Endothelial cell of umbilical vein (primary cell): ENCODE measurements around the gene EXOSC9. TPM values are rescaled to one million over a fixed set of nuclear protein-coding genes. Genes with fewer than 3 reads are reported as not detected.

Experiments used
- BruUV-seq: library from RNA; stranded (reverse); fragments of 400-500 nt; replicated peaks from 2 replicates; lab custom pipeline; 2021; lab: Mats Ljungman, UMichigan
- CTCF ChIA-PET: fragments of 300-600, 350-600 bp; sonication (Branson Sonifier 250); formaldehyde crosslinking; loops from one replicate; lab custom pipeline; 2021; ENCODE audit warnings: antibody characterized with exemption, inconsistent platforms; lab: Charles Lee
- POLR2A ChIA-PET: fragments of 300-600, 350-600 bp; sonication (Branson Sonifier 250); formaldehyde crosslinking; loops from one replicate; lab custom pipeline; 2021; ENCODE audit warnings: antibody characterized with exemption, inconsistent platforms; lab: Charles Lee
- DNase-seq: peaks from one replicate; pipeline ENCODE4 v3.0.0-alpha.2; 2011; ENCODE audit warnings: low read depth, low spot score
- FAIRE-seq: peaks from 2 replicates; lab custom pipeline; 2011; peaks lifted over from hg19 to GRCh38; lab: Jason Lieb, UNC
- H2AFZ ChIP-seq: 2 replicates; pipeline ENCODE4 v1.6.0; 2012; ENCODE audit warnings: low read depth, low read length, control low read depth, inconsistent platforms
- H3K27ac ChIP-seq: 2 replicates; pipeline ENCODE4 v1.5.1; 2011; ENCODE audit warnings: low read depth, mild to moderate bottlenecking, control low read depth, low read length, moderate library complexity; ENCODE audit not compliant: insufficient read depth
- H3K27me3 ChIP-seq, 2 experiments: 2 replicates each; pipeline versions ENCODE4 v1.6.0 to v1.6.1; 2011; ENCODE audit warnings: low read length in 2 of 2, mixed read lengths in 1 of 2; ENCODE audit not compliant: control insufficient read depth in 2 of 2, insufficient read depth in 2 of 2
- H3K36me3 ChIP-seq, 2 experiments: 2 replicates in 1 of 2; 3 replicates in 1 of 2; pipeline ENCODE4 v1.5.1; 2011; ENCODE audit warnings: low read length in 2 of 2, mild to moderate bottlenecking in 1 of 2, moderate library complexity in 1 of 2; ENCODE audit not compliant: control insufficient read depth in 2 of 2, insufficient read depth in 2 of 2; ENCODE audit errors: extremely low read depth in 1 of 2
- H3K4me1 ChIP-seq: 3 replicates; pipeline ENCODE4 v1.5.1; 2011; ENCODE audit warnings: mild to moderate bottlenecking, low read length; ENCODE audit not compliant: control insufficient read depth, insufficient read depth; ENCODE audit errors: extremely low read depth
- H3K4me2 ChIP-seq: 2 replicates; pipeline ENCODE4 v1.6.1; 2011; ENCODE audit warnings: low read length, control low read depth, mixed read lengths; ENCODE audit not compliant: insufficient read depth
- H3K4me3 ChIP-seq, 3 experiments: fragments of 200-600 bp in 1 of 3; sonication (generic), shearing (Covaris generic) in 1 of 3; replicated peaks in 1 of 3; 2 replicates each; pipeline ENCODE4 v1.5.1; 2011 to 2016; ENCODE audit warnings: control low read depth in 3 of 3, low read length in 3 of 3, mild to moderate bottlenecking in 2 of 3, inconsistent platforms in 1 of 3, low read depth in 1 of 3, moderate library complexity in 1 of 3; ENCODE audit not compliant: insufficient read depth in 1 of 3
- H3K79me2 ChIP-seq: 2 replicates; pipeline ENCODE4 v1.6.0; 2012; ENCODE audit warnings: low read length, inconsistent platforms; ENCODE audit not compliant: control insufficient read depth, insufficient read depth
- H3K9ac ChIP-seq: replicated peaks from 2 replicates; pipeline ENCODE3; 2011; ENCODE audit warnings: low read length, control low read depth; ENCODE audit not compliant: insufficient read depth; ENCODE audit errors: extremely low read depth
- H3K9me1 ChIP-seq: replicated peaks from 3 replicates; pipeline ENCODE4 v1.6.0; 2011; ENCODE audit warnings: mild to moderate bottlenecking, low read length; ENCODE audit not compliant: control insufficient read depth, insufficient read depth; ENCODE audit errors: extremely low read depth
- H3K9me3 ChIP-seq: replicated peaks from 2 replicates; pipeline ENCODE4 v1.5.1; 2012; ENCODE audit warnings: low read length, inconsistent platforms; ENCODE audit not compliant: control insufficient read depth, insufficient read depth
- H4K20me1 ChIP-seq: replicated peaks from 2 replicates; pipeline ENCODE3; 2011; ENCODE audit warnings: mild to moderate bottlenecking, low read length; ENCODE audit not compliant: control insufficient read depth, insufficient read depth; ENCODE audit errors: extremely low read depth
- CTCF ChIP-seq, 2 donors: IDR thresholded peaks; 1 replicate in 1 of 2; 2 replicates in 1 of 2; pipeline ENCODE4 v1.5.1; 2011; ENCODE audit warnings: low read length in 2 of 2, mild to moderate bottlenecking in 2 of 2, moderate library complexity in 2 of 2, control low read depth in 1 of 2, inconsistent platforms in 1 of 2, low read depth in 1 of 2; ENCODE audit not compliant: insufficient read depth in 1 of 2; ENCODE audit errors: extremely low read depth in 1 of 2
- EZH2 ChIP-seq: IDR thresholded peaks from 2 replicates; pipeline ENCODE4 v1.6.1; 2012; ENCODE audit warnings: borderline replicate concordance, low read depth, mild to moderate bottlenecking, moderate library complexity, low read length, inconsistent platforms; ENCODE audit not compliant: severe bottlenecking
- FOS ChIP-seq: IDR thresholded peaks from 2 replicates; pipeline ENCODE4 v1.6.1; 2011; ENCODE audit warnings: mild to moderate bottlenecking, low read length, moderate library complexity, borderline replicate concordance; ENCODE audit not compliant: insufficient read depth
- GATA2 ChIP-seq: IDR thresholded peaks from 2 replicates; pipeline ENCODE4 v1.7.0; 2011; ENCODE audit warnings: low read depth, mild to moderate bottlenecking, moderate library complexity, mixed read lengths, low read length; ENCODE audit not compliant: insufficient read length, insufficient read depth
- JUN ChIP-seq: IDR thresholded peaks from 2 replicates; pipeline ENCODE4 v1.6.1; 2011; ENCODE audit warnings: borderline replicate concordance, low read depth; ENCODE audit not compliant: insufficient read length, insufficient read depth
- MYC ChIP-seq: IDR thresholded peaks from one replicate; pipeline ENCODE4 v1.6.1; 2011; ENCODE audit warnings: mild to moderate bottlenecking, low read depth, low read length
- POLR2A ChIP-seq: IDR thresholded peaks from 2 replicates; pipeline ENCODE4 v1.6.1; 2012; ENCODE audit warnings: low read depth, mild to moderate bottlenecking, control low read depth, low read length
- POLR2AphosphoS5 ChIP-seq: IDR thresholded peaks from 2 replicates; pipeline ENCODE4 v1.6.1; 2012; ENCODE audit warnings: low read depth, mild to moderate bottlenecking, control low read depth, low read length, moderate library complexity; ENCODE audit not compliant: insufficient read depth
- dilution Hi-C: fragments of 300-500 bp; cut with MboI; formaldehyde crosslinking; loops from one replicate; pipeline ENCODE4 v1.15.0; 2019; ENCODE audit warnings: low sequenced_read_pairs; ENCODE audit not compliant: extremely low pct_ligation_motif_present
- intact Hi-C: fragments of 100-400 bp; cut with micrococcal nuclease; formaldehyde crosslinking; loops from one replicate; pipeline ENCODE4 v1.10.0; 2022
- polyA plus RNA-seq, 4 experiments: library from polyadenylated mRNA; depleted of rRNA in 3 of 4; stranded (reverse) in 3 of 4; unstranded in 1 of 4; fragments of >200 nt; gene quantifications; 2 replicates each; pipeline versions ENCODE4 v1.2.1 to v1.2.3, GENCODE V29; 2011 to 2012; ENCODE audit warnings: missing spikeins in 1 of 4
- total RNA-seq: library from RNA; stranded (reverse); gene quantifications from 2 replicates; pipeline ENCODE4 v1.2.3, GENCODE V29; 2021
- TF ChIP-seq, protein P1 (sequence below): IDR thresholded peaks from 2 replicates; pipeline ENCODE4 v1.6.1; 2011; ENCODE audit not compliant: insufficient read depth, insufficient read length

Gene EXOSC9
- total and polyA plus RNA-seq, 2 donors (not counting 3 experiments of a cell fraction or from before 2014, with no cell fraction given): 19.0 to 46.3 TPM

- H3K9ac ChIP-seq: peak overlapping the region; percentile 71
- H4K20me1 ChIP-seq: no peaks in the 10 kb centered on the region
- peak overlapping the region; percentile 37 for H3K27ac ChIP-seq
- ChIA-PET CTCF (interaction anchor here (0.6 to 1.3 kb wide), 4 partner anchors 12 to 755 kb away, joined by 3 to 5 read pairs (median 4); partner anchors contain the start of gene SMIM43), POLR2A (no interaction called here)
- intact Hi-C loops (loop anchor here (1.0 to 5.0 kb wide), 3 partner anchors 22 to 754 kb away; partner anchors contain the start of gene EXOSC9), dilution Hi-C loops (no loop called here)
- peak overlapping the region; percentile 85 for H2AFZ ChIP-seq
- H3K9me1 ChIP-seq: no peaks in the 10 kb centered on the region
- BruUV-seq: TSS peak; percentile 28
- H3K27me3 ChIP-seq: no peaks in the 10 kb centered on the region
- peaks cover 27% of the 10 kb centered on the region for H3K4me1 ChIP-seq
- peaks cover 50% of the 10 kb centered on the region for H3K79me2 ChIP-seq
- H3K36me3 ChIP-seq: peaks cover 0 to 17% of the 10 kb centered on the region in 2 experiments
- H3K9me3 ChIP-seq: no peaks in the 10 kb centered on the region
- peak overlapping the region; percentile 95 for H3K4me2 ChIP-seq
- DNase-seq (peak; percentile 39), FAIRE-seq (peak; percentile 71)
- peak overlapping the region; percentile 86 to 96 (median 86) for H3K4me3 ChIP-seq
- TF ChIP-seq CTCF (IDR thresholded peaks at IDR 0.05; ENCODE audit: extremely low read depth in 1 of 2, insufficient read depth in 1 of 2, low read depth in 1 of 2, low read length in 2 of 2) (no peak), EZH2 (no peak), FOS (no peak), POLR2AphosphoS5 (no peak), GATA2 (no peak), JUN (no peak), MYC (no peak), POLR2A (no peak)
- TF ChIP-seq, protein P1, sequence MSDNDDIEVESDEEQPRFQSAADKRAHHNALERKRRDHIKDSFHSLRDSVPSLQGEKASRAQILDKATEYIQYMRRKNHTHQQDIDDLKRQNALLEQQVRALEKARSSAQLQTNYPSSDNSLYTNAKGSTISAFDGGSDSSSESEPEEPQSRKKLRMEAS: no peak
Observed at GRCh38 chr4:121822796-121823504, 21.8 kb downstream of the EXOSC9 start.
